Gastrocnemius medialis (tissue), 4 donors: ENCODE results near the gene PHF20.

ENCODE experiments used
- POLR2A ChIP-seq, 2 donors: fragments of 450-650 bp; IDR thresholded peaks; one replicate each; pipeline ENCODE4 v1.6.1; 2017; ENCODE audit warnings: antibody characterized with exemption in 2 of 2, mild to moderate bottlenecking in 2 of 2, moderate library complexity in 2 of 2
- TF ChIP-seq, protein P1 (sequence below), 5 experiments: fragments of 450-650 bp in 3 of 5; fragments of 200-600 bp in 2 of 5; sonication (generic) in 2 of 5; IDR thresholded peaks in 4 of 5; conservative IDR thresholded peaks in 1 of 5; 1 replicate in 4 of 5; 2 replicates in 1 of 5; pipeline ENCODE4 v1.5.1; 2016 to 2019; ENCODE audit warnings: antibody characterized with exemption in 5 of 5, mild to moderate bottlenecking in 3 of 5, moderate library complexity in 3 of 5

DNA sequence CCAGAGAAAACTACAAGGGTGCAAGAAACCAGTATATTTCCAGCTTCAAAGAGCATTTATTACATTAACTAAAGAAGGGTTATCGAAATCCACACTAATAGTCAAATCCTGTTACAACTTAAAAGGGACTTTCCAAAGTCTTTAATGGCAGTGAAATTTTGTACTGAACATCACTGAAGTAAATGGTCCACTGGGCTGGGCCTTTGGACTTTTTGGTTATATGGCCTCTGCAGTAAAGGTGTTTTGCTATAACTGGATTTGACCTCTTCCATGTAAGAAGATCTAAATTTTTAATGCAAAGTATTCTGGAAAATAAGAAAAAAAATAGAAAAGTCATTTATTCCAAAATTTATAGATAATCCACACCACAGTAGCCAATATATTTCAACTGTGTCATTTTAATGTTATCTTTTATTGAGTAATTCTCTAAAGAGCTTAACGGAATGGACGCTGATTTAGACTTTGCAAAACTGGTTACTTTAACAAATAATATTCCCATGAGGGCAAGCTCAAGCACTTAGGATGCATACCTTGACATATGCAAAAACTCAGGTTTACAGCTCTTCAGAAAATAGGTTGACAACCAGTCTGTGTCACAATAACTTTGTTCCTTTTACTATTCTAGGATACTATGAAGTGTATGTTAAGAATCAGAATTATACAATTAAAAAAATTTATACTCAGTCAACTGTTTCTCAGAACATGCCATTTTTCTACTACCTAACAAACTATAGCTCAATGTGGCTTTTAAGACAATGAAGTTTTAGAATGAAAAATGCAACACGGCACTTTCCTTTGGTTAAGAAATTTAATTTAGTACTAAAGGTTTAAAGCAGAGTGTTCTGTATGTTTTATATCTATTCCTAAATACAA is 36.8 kb upstream of the PHF20 start:
- TF ChIP-seq, protein P1, sequence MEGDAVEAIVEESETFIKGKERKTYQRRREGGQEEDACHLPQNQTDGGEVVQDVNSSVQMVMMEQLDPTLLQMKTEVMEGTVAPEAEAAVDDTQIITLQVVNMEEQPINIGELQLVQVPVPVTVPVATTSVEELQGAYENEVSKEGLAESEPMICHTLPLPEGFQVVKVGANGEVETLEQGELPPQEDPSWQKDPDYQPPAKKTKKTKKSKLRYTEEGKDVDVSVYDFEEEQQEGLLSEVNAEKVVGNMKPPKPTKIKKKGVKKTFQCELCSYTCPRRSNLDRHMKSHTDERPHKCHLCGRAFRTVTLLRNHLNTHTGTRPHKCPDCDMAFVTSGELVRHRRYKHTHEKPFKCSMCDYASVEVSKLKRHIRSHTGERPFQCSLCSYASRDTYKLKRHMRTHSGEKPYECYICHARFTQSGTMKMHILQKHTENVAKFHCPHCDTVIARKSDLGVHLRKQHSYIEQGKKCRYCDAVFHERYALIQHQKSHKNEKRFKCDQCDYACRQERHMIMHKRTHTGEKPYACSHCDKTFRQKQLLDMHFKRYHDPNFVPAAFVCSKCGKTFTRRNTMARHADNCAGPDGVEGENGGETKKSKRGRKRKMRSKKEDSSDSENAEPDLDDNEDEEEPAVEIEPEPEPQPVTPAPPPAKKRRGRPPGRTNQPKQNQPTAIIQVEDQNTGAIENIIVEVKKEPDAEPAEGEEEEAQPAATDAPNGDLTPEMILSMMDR (IDR thresholded peaks at IDR 0.05 in 4 of 5, conservative IDR thresholded peaks at IDR 0.05 in 1 of 5), result no peak
- no peak for TF ChIP-seq POLR2A (IDR thresholded peaks at IDR 0.05)
